GM21526 (cell line): Measurements from ENCODE around the gene GM2A.
A peak's percentile ranks its signal among the peaks of the same experiment; 100 is the strongest.

Experiments used
- ATAC-seq: cut with Tn5 transposase; IDR thresholded peaks from one replicate; pipeline ENCODE4 v1.9.1; 2021; ENCODE audit warnings: moderate library complexity; ENCODE audit not compliant: unreplicated experiment, low FRiP score

GM2A gene

DNA sequence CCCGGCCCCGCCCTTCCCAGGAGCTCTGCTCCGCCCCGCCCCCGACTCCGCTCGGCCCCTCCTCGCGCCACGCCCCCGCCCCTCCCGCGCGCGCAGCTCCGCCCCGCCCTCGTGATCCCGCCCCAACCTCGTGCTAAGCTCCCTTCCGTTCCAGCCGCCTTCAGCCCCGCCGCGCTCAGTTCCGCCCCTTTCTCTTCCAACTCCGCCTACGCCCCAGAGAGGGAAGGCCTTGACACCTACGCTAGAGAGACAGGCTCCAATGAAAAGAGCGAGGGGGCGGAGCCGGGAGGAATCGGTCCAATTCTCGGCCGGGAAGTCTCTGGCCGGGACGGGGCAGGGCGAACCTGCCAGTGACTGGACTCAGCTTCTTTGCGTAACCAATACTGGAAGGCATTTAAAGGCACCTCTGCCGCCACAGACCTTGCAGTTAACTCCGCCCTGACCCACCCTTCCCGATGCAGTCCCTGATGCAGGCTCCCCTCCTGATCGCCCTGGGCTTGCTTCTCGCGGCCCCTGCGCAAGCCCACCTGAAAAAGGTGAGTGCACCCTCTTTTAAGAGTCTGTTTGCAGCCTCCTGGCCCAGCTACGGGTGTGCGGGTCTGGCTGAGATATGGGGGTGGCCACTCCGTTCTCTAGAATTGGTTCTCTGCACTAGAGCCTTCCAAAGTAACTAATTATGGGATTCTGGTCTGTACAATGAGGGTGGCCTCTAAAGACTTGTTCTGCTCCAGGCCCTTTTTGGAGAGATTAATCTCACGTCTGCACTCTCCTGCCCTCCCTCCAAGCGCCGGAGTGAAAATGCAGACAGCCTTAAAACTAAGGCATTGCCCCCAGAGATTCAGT lies at the start of gene GM2A:
Gene GM2A, plus strand, starts transcription at position 424 of the 843 bp plus-strand sequence. Its CDS starts 32 bp downstream, at position 456.
- ATAC-seq: peak; percentile 71

DNA sequence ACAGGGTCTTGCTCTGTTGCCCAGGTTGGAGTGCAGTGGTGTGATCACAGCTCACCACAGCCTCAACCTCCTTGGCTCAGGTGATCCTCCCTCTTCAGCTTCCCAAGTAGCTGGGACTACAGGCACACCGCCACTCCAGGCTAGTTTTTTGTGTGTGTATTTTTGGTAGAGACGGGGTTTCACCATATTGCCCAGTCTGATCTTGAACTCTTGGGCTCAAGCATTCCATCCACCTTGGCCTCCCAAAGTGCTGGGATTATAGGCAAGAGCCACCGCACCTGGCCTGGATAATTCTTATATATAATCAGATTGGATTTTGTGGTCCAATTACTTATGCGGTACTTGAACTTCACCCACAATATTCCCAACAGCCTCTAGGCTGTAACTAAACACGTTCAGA lies 48.9 kb upstream of the GM2A start:
- ATAC-seq: no peak

DNA sequence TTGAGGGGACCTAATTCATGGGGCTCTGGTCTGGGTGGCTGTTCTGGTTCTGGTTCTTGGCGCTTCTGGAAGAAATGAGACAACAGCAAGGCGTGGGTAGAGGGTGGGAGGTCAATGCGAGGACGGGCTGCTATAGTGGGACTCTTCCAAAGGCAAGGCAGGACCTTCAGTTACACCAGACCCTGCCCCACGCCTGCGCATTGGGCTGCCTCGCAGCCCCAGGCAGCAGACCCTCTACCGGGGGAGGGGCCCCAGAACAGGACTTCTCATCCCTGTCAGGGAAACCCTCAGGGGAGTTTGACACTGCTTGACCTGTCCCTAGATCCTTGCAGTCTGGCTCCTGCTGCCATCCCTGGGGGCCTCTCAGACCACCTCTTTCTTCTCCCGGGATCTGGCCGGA lies 47.6 kb upstream of the GM2A start:
- ATAC-seq: no peak

DNA sequence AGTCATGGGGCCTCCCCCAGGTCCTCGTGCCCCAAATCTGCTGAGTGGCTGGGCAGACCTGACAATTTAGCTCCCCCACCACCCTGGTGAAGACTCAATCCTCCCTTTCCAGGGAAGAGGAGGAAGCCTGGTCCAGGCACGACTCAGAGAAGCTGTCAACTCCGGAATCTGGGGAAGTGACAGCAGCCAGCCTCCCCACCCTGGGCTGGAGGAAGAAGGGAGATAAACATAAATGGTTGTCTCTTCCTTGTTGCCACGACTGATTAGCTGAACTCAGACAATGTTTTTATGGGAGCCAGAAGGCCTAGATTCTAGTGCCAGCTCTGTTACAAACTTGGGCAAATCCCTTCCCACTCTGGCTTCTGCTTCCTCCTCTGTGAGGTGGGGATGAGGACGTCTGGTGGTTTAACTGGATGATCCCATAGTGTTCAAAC lies 44.5 kb upstream of the GM2A start:
- no peak for ATAC-seq

DNA sequence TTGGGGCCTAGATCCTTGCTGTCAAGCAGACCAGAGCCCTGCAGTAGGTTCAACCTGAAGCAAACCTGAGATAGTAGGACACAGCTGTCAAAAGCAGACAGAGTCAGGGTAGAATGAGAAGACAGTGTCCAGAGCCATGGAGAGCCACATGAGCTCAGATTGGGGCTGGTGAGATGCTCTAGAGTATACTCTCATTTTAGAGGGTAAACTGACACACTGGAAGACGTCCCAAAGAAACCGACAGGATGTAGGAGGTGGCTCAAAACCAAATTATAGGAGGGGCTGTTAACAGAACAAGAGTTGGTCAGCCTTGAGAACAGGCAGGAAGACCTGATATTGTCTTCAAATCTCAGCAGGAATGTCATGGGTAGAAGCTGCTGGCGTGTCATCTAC lies 40.6 kb upstream of the GM2A start:
- no peak for ATAC-seq

DNA sequence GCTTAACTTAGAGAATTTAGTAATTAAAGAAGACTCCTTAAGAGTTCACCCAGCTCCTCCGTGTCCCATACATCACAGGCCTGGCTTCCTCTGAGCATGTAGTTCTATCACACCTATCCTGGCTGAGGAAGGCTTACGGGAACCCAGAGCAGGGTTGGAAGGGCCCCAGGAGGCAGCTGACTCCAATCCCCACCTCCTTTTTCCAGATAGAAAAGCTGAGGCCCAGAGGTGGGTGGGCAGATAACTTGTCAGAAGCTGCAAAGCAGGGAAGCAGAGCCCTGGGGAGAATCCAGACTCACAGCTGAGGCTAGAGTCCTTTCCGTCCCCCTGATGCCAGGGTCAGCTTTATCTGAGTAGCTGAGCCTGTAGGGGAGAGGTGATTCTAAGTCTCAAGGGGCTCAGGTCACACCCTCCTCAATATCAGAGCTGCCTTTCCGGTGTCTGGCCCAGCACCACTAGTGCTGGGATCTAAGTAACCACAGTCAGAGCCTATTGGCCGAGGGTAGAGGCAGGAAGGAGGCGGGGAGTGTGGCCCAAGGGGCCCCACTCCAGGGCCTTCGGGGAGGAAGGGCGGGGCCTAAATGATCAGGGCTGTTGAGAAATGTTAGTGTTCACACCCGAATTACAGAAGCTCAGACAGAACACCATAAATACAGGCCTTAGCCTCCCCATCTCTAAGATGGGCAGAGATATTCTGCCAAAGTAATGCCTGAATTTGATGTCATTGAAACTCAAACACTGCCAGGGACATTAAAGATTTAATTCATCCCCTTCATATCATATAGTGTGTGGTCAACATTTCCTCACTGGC lies 39.0 kb upstream of the GM2A start:
- peak; percentile 84 for ATAC-seq

DNA sequence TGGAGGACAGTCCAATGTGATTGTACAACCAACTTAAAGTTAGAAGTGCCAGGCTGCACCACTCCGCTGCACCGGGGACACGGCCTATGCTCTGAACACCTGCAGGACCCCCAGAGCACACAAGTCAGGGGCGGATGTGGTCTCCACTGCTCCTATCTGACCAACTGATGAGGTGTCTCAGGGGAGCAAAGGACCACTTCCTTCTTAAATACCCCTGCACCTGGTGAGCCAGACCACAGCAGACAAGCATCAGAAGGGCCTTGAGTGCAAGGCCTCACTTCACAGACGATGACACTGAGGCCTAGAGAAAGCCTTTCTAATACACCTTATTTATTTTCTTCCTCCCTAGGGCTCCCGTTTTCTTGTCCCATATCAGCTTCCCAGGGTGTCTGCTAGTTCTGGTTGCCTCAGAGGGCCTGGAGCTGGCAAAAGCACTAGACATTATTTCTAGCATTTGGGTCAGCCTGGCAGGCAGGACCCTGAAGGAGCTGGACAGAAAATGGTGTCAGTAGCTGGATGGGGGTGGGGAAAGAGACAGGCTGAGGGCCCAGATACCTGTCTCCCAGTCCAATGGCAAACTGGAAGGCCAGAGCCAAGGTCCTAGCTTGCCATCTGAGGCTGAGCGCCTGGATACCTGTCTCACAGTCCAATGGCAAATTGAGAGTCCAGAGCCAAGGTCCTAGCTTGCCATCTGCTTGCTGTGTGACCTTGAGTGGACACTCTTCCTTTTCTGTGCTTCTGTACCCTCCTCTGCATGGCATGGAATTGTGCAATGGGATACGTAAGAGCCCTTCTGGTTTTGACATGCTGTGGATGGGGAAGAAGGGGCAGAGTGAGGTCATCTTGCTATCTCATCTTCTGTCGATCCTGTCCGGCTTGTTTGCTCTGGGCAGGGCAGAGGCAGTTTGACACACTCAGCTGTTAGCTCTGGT lies 38.1 kb upstream of the GM2A start:
- ATAC-seq: peak; percentile 45

DNA sequence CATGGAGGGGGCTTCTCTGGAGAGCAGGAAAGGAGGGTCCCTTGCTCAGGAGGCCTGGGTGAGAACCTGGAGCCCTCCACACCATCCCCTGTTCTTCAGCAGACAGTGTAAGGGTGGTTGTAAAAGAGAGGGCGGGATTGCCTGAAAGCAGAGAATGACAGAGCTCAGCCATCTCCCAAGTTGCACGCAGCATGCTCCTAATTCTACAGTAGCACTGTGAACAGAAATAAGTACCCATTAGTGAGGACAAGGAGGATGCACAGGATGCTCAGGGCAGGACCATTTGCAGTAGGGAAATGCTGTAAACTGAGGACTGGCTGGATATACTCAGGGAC lies 37.5 kb upstream of the GM2A start:
- ATAC-seq: no peak

DNA sequence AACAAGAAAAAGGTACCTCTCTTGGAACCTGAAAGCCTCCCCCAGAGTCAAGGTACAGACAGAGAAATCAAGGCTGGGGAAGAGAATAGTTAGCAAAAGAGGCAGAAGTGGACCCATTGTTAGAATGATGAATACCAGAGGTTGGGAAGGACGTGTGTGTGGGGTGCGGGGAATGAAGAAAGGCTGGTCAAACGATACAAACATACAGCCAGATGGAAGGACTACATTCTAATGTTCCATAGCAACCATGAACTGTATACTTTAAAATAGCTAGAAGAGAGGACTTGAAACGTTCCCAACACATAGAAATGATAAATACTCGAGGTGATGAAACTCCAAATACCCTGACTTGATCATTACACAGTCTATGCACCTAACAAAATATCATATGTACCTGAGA lies 36.2 kb upstream of the GM2A start:
- ATAC-seq: no peak

DNA sequence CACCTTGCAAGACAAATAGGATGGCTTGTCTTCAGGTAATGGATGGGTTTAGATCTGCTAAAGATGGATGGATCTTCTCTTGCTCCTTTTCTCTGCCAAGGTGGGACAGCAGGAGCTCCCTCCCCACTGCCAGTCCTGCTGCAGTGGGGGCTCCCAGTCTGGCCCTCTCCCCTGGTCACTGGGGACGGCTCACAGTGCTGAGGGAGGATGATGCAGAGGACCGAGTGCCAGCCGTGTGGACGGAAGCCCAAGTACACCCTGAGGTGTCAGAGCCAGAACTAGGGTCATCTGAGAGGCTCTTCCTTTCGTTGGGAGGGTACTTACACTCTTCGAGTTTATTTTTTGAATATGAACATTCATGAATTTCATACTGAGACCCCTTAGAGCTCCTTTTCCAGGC lies 34.8 kb upstream of the GM2A start:
- no peak for ATAC-seq

DNA sequence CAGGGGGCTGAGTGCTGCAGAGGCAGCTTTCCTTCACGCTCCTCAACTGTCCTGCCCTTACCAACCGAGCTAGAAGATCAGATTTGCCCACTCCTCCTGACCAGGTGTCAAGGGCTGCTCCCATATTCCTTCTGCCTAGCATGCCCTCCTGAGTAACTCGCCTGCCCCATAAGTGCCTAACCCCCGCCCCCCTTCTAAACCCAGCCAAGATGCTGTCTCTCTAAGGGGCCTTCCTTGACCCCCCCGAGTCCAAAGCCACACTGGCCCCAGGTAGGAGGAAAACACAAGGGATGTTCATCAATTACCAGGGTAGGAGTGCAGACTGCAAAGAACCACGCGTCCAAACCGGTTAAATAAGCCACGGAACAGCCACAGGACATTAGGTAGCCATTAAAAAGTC lies 33.8 kb upstream of the GM2A start:
- no peak for ATAC-seq

DNA sequence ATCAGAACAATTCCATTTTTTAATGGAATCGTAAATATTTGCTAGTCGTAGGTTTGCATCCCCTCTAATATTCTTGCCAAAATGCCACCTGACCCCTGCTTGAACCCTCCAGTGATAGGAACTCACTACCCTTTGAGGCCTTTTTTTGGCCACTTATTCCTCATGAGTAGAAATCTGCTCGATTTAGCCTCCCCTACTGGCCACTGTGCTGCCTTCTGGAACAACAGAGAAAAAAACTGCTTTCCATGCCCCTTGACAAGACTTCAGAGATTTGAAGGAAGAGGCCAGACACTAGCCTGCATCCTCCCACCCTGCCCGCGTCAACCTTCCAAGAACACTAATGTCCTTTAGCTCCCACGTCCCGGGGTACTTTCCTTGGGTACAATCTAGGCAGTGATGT lies 33.2 kb upstream of the GM2A start:
- no peak for ATAC-seq

DNA sequence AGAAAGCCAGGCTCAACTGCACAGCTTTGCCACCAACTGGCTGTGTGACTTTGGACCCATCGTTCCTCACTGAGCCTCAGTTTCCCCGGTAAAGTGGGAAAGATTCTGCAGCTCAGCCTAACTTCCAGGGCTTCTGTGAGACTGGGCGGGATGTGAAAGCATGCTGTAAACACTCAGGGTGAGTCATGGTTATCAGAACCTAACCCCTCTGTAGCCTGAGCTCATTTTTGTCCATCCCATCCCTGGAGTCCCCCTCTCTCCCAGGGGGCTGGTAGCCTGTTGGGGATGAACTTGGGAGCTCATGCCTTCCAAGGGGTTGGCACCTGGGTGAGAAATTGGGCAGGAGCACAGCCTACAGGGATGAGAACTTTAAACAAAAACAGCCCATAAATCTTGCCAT lies 31.4 kb upstream of the GM2A start:
- no peak for ATAC-seq

DNA sequence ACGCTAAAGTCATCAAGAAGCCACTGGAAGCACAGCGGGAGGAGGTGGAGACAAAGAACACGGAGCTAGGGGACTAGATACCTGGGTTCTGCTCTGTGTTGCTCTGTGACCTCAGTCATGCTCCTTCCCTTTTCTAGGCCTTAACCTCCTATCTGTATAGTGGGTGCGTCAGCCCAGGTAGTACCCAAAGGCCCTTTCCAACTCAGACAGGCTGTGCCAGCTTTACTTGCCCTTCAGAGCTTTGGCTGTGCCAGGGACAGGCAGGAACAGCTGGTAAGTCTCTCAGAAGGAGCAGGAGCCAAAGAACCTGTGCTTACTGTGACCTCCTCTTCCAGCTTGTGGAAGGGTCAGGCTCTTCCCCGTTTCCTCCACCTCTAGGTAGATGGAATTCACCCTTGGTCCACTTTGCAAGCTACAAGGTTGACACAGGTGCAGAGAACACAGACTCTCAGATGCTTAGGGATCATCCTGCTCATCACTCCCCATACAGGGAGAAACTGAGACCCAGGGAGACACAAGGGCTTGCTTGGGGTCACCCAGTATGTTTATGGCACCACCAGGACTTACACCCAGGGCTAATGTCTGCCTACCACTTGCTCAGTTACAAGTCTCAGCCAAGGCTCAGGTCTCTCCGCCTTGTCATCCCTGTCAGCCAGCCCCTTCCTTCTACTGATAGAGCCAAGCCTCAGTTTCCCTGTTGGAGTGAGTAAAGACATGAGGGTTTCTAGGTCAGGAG lies 30.8 kb upstream of the GM2A start:
- ATAC-seq: no peak

DNA sequence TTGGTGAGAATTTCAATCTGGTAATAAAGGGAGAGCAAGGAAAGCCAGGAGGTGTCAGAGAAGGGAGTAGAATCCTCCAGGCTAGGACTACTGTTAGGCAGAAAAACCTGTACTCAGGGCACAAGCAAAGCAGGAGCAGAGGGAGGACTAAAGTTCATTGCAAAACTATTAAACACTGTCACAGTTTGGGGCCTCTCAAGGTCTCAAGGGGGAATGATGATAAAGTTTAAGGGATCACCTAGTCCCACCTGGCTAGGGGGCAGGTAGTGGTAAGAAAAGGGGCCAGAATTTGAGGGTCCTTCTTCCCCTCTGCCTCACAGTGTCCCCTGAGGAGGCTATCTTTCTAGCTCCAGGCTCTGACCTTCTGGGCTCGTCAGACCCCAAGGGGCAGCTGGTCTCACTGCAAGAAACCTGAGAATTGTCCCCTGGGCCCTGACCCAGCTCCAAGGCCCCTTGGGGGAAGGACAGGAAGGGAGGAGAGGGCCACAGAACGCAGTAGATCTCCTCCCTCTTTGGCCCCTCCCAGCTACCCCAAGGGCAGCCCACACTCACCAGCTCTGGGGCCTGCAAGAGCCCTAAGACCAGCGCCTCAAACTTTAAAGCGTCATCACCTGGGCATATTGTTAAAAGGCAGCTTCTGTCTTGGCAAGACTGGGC lies 30.1 kb upstream of the GM2A start:
- ATAC-seq: peak; percentile 61

DNA sequence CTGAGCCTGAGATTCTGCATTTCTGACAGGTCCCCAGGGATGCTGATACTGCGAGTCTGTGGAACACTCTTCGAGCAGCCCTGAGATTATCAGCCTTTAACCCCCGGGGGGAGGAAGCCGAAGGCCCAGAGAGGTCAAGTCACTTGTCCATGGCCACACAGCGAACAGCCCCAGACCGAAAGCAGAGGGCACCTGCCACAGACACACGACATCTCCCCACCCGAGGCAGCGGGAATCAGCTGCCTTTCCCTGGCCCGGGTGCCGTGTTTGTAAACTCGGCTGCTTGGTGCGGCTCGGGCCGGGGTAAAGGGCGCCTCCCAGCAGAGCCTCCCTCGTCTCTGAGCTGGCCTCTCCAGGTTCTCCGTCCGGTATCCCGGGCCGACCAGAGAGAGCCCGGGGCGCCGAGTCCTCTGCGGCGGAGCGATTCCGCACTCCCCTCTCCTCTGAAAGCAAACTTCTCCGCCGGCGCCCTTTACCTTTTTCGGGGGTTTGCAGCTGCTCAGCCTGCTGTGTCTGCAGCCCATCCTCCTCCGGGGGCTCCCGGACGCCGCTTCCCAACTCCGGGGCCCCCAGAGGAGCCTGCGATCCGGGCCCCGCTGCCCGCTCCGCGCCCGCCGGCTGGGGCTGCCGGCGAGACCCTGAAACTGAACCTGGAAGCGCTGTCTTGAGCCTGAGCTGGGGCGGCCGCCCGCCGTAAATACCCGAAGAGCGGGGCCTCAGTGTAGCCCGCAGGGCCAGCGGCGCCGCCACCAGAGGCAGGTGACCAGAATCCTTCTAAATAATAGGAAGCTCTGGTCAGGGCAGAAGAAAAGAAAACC lies 29.3 kb upstream of the GM2A start, which contains the start of gene CCDC69:
Gene CCDC69, minus strand, starts transcription at position 646 of the 818 bp plus-strand sequence. Its CDS starts 122 bp downstream, at position 524.
- ATAC-seq: peak; percentile 71

DNA sequence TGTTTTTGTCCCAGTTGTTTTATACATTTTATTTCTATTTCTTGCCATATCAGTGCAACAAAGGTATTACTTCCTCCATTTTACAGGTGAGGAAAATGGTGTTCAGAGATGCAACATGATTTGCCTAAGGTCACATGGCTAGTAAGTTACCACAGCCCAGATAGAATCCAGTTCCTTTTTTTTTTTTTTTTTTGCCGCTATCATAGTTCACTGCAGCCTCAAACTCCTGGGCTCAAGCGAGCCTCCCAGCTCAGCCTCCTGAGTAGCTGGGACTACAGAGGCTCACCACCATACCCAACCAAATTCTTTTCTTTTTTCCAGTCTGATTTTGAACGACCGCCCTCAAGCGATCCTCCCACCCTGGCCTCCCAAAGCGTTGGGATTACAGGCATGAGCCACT lies 28.6 kb upstream of the GM2A start:
- ATAC-seq: peak; percentile 37

DNA sequence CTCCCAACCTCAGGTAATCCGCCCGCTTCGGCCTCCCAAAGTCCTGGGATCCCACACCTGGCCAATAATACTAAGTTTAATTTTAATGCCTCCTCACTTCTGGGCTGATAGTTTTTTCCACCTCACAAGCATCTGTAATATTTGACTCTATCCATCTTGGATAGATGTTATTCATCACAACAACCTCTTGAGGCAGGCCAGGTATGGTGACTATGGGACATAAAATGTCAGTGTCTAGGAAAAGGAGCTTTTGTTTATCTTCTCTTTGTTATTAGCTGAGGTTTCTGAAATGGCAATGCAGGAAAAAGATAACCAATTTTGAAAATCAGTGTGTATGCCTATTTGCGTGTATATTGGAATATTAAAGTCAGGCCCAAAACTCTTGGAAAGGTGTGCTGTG lies 27.9 kb upstream of the GM2A start:
- no peak for ATAC-seq

DNA sequence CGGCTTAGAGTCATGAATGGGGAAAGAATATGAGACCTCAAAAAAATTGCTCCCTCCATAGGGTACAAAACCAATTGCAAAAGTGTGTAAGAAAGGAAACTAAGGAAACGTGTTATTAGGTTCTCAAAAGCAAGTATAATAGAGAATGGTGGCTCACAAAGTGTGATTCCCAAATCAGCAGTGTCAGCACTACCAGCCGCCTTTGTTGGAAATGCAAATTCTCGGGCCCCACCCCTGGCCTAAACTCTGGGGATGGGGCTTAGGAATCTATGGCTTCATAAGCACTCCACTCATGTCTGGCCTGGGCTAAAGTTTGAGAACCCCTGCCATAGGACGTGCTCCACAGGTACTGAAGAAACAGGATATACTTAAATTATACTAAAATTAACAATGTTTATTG lies 27.5 kb upstream of the GM2A start:
- ATAC-seq: no peak
